ENCODE measurements around the gene PHYHD1. TPM values are rescaled to one million over a fixed set of nuclear protein-coding genes. Genes with fewer than 3 reads are reported as not detected.
"Not testable (repeated sequence)": the region's sequence is repeated elsewhere in the genome, so short reads cannot be mapped to it uniquely, and the experiment has no call there.

PHYHD1 gene
- total and polyA plus RNA-seq, 7 donors: 11.0 to 45.0 (median 26.9) TPM

DNA sequence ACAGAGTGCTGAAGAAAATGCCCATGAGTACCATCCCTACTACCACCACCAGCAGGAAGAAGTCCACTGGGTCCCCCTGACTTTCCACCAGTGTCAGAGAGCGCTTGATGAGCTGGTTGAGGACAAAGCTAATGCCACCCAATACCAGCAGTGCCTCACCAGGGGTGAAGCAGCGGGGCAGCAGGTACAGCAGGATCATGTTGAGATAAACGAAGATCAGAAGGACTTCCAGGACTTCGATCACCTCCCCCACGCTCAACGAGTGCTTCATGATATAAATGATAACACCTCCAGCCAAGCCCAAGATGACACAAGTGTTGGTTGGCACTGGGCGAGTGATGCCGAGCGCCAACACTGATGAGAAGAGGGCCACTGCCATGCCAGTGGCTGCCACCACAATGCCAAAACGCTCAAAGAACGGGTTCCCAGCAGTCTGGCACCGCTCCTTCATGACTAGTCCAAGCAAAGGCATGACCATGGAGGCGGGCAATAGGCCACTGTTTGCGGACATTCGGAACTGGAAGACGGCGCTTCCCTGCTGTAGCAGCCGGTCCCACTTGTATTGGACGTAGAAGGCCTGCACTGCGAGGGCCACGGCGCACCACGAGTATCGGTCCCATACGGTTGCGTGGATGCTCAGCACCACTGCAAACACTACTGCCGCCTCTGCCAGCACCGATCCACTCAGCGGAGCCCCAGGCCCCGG lies 25.9 kb downstream of the PHYHD1 start:
- DNase-seq: peak; percentile 38 to 64
- WGBS, 3 donors: 16 to 24% (median 17%) methylated on average over 30 of the region's 30 CpGs
- peak overlapping the region; percentile 93 for H3K27ac ChIP-seq
- intact Hi-C loops (cut with DNase I): loop anchor here in 1 of 2 donors (1.0 to 10.0 kb wide), 3 partner anchors 29 to 222 kb away; partner anchors contain the start of genes SH3GLB2 and ZDHHC12
- no peaks in the 10 kb centered on the region for H3K9me3 ChIP-seq
- TF ChIP-seq, protein P1, sequence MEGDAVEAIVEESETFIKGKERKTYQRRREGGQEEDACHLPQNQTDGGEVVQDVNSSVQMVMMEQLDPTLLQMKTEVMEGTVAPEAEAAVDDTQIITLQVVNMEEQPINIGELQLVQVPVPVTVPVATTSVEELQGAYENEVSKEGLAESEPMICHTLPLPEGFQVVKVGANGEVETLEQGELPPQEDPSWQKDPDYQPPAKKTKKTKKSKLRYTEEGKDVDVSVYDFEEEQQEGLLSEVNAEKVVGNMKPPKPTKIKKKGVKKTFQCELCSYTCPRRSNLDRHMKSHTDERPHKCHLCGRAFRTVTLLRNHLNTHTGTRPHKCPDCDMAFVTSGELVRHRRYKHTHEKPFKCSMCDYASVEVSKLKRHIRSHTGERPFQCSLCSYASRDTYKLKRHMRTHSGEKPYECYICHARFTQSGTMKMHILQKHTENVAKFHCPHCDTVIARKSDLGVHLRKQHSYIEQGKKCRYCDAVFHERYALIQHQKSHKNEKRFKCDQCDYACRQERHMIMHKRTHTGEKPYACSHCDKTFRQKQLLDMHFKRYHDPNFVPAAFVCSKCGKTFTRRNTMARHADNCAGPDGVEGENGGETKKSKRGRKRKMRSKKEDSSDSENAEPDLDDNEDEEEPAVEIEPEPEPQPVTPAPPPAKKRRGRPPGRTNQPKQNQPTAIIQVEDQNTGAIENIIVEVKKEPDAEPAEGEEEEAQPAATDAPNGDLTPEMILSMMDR (IDR thresholded peaks at IDR 0.05): no peak
- ATAC-seq: peak in 3 of 4 donors; percentile 33 to 45 (median 35)
- H3K4me3 ChIP-seq: peak overlapping the region; percentile 99
- H3K36me3 ChIP-seq (ENCODE audit: insufficient read depth in 1 of 2, low read depth in 1 of 2): peaks cover 0 to 50% of the 10 kb centered on the region in 2 donors
- peaks cover 8% of the 10 kb centered on the region for H3K4me1 ChIP-seq
- no peaks in the 10 kb centered on the region for H3K27me3 ChIP-seq (ENCODE audit: insufficient read depth in 3 of 3, low read length in 2 of 3)

DNA sequence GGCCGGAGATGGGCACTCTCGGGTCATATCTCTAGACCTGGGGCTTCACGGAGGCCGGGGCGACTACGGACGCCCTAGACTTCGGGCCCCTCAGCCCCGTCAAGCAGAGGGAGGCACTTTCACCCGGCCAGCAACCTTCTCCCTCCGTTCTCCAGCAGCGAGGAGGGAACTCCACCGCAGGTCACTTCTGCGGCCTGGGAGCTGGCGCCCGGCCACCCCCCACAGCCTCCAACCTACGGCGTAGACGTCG lies 26.4 kb downstream of the PHYHD1 start:
- Histone ChIP-seq H3K4me3 (peak overlapping the region; percentile 99), H3K27me3 (ENCODE audit: insufficient read depth in 3 of 3, low read length in 2 of 3) (no peaks in the 10 kb centered on the region), H3K9me3 (no peaks in the 10 kb centered on the region), H3K27ac (peak overlapping the region; percentile 93), H3K4me1 (peaks cover 8% of the 10 kb centered on the region), H3K36me3 (ENCODE audit: insufficient read depth in 1 of 2, low read depth in 1 of 2) (peaks cover 0 to 50% of the 10 kb centered on the region in 2 donors)
- WGBS, 3 donors: 0 to 2% (median 0%) methylated on average over 19 to 20 of the region's 20 CpGs
- ATAC-seq (no peak), DNase-seq (no peak)
- TF ChIP-seq, protein P1 (IDR thresholded peaks at IDR 0.05): no peak
- intact Hi-C loops (cut with DNase I): loop anchor here in 1 of 2 donors (1.0 to 10.0 kb wide), 3 partner anchors 30 to 222 kb away; partner anchors contain the start of genes SH3GLB2 and ZDHHC12

GRCh38 chr9:128947527-128948301 lies 26.9 kb downstream of the PHYHD1 start, which contains the start of the genes DOLK and NUP188:
DOLK (minus strand) TSS chr9:128947603; CDS start chr9:128947303, 300 bp downstream.
NUP188 (plus strand) TSS chr9:128947699; CDS start chr9:128947720, 21 bp downstream.
- Histone ChIP-seq H3K36me3 (ENCODE audit: insufficient read depth in 1 of 2, low read depth in 1 of 2) (peaks cover 0 to 55% of the 10 kb centered on the region in 2 donors), H3K4me1 (peaks cover 8% of the 10 kb centered on the region), H3K27me3 (ENCODE audit: insufficient read depth in 3 of 3, low read length in 2 of 3) (no peaks in the 10 kb centered on the region), H3K9me3 (no peaks in the 10 kb centered on the region), H3K4me3 (peak within 1 kb of the TSS; percentile 99), H3K27ac (peak within 1 kb of the TSS; percentile 93)
- ATAC-seq (peak; percentile 91 to 95 (median 92)), DNase-seq (peak; percentile 98)
- intact Hi-C loops (cut with DNase I): loop anchor here in 1 of 2 donors (1.0 to 10.0 kb wide), 3 partner anchors 30 to 223 kb away; partner anchors contain the start of genes SH3GLB2 and ZDHHC12
- 0 to 1% (median 1%) methylated on average over 63 to 86 of the region's 86 CpGs for WGBS, 3 donors
- TF ChIP-seq, protein P1 (IDR thresholded peaks at IDR 0.05): no peak

DNA sequence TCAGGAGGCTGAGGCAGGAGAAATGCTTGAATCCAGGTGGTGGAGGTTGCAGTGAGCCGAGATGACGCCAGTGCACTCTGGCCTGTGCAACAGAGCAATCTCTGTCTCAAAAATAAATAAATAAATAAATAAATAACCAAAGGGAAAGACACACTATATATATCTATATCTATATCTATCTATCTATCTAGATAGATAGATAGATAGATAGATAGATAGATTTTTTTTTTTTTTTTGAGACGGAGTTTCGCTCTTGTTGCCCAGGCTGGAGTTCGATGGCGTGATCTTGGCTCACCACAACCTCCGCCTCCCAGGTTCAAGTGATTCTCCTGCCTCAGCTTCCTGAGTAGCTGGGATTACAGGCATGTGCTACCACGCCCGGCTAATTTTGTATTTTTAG lies 40.6 kb downstream of the PHYHD1 start:
- not testable (repeated sequence) for DNase-seq; H3K27me3 ChIP-seq (ENCODE audit: insufficient read depth in 3 of 3, low read length in 2 of 3); H3K4me3 ChIP-seq; H3K27ac ChIP-seq; H3K4me1 ChIP-seq; H3K9me3 ChIP-seq; ATAC-seq
- H3K36me3 ChIP-seq (ENCODE audit: insufficient read depth in 1 of 2, low read depth in 1 of 2): peaks cover 6 to 86% of the 10 kb centered on the region in 2 donors
- 93 to 96% (median 94%) methylated on average over 7 to 9 of the region's 9 CpGs for WGBS, 3 donors
- intact Hi-C loops (cut with DNase I): loop anchor here in 1 of 2 donors (10.0 kb wide), 1 partner anchor 377 kb away; no protein-coding TSS in a partner anchor

DNA sequence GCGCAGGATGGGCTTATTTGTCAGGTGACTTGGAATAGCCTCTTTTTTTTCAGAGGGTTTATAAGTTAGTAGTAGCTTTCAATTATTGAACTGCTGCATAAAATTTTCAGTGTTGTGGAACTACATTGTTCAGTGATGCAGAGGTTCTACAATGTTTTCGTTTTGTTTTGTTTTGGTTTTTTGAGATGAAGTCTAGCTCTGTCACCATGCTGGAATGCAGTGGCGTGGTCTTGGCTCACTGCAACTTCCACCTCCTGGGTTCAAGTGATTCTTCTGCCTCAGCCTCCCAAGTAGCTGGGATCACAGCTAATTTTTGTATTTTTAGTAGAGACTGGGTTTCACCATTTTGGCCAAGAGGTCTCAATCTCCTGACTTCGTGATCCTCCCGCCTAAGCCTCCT lies 48.7 kb downstream of the PHYHD1 start:
- no peaks in the 10 kb centered on the region for H3K4me1 ChIP-seq
- H3K4me3 ChIP-seq: no peak overlapping the region
- no peaks in the 10 kb centered on the region for H3K9me3 ChIP-seq
- H3K36me3 ChIP-seq (ENCODE audit: insufficient read depth in 1 of 2, low read depth in 1 of 2): peaks cover 20 to 81% of the 10 kb centered on the region in 2 donors
- TF ChIP-seq, protein P1 (IDR thresholded peaks at IDR 0.05): no peak
- no peaks in the 10 kb centered on the region for H3K27me3 ChIP-seq (ENCODE audit: insufficient read depth in 3 of 3, low read length in 2 of 3)
- no peak overlapping the region for H3K27ac ChIP-seq
- 96 to 98% (median 97%) methylated on average over 5 of the region's 5 CpGs for WGBS, 3 donors
- ATAC-seq (no peak), DNase-seq (no peak)
- intact Hi-C loops (cut with DNase I): loop anchor here in 1 of 2 donors (10.0 kb wide), 1 partner anchor 385 kb away; no protein-coding TSS in a partner anchor

Measured in psoas muscle (tissue), 8 donors.